A549 (cell line): ENCODE results near the gene CD80. TPM values are rescaled to one million over a fixed set of nuclear protein-coding genes. Genes with fewer than 3 reads are reported as not detected.

ENCODE experiments used
- ATAC-seq, 2 experiments: fragments of 200-7000 bp in 1 of 2; fragments of >200 bp in 1 of 2; cut with Nextera tagmentation in 1 of 2; cut with Tn5 transposase in 1 of 2; 3 replicates each; pipeline versions ENCODE4 v1.8.0 to v1.9.1; 2018 to 2020; ENCODE audit warnings: mild to moderate bottlenecking in 1 of 2, moderate library complexity in 1 of 2
- CTCF ChIA-PET: fragments of 300-600 bp; sonication (Branson Sonifier 250); formaldehyde crosslinking; extraction: SDS; loops from one replicate; lab custom pipeline; 2021; ENCODE audit warnings: antibody characterized with exemption, inconsistent platforms; lab: Yijun Ruan, JAX
- POLR2A ChIA-PET: fragments of 350-600 bp; formaldehyde crosslinking; extraction: SDS; loops from one replicate; lab custom pipeline; 2021; ENCODE audit warnings: antibody characterized with exemption, inconsistent platforms; lab: Yijun Ruan, JAX
- DNase-seq, 2 experiments: peaks; one replicate each; pipeline versions ENCODE4 v3.0.0 to v3.0.0-alpha.2; 2011 to 2016; ENCODE audit warnings: low read depth in 1 of 2, low spot score in 1 of 2
- FAIRE-seq: peaks from 2 replicates; lab custom pipeline; 2011; peaks lifted over from hg19 to GRCh38; lab: Jason Lieb, UNC
- H3K27ac ChIP-seq, 2 experiments: fragments of >200 bp; sonication (Bioruptor Twin); formaldehyde crosslinking; 3 replicates each; pipeline ENCODE4 v1.5.1; 2016 to 2017
- H3K4me1 ChIP-seq: fragments of >200 bp; sonication (Bioruptor Twin); formaldehyde crosslinking; 3 replicates; pipeline ENCODE4 v1.6.1; 2016
- H3K4me2 ChIP-seq: fragments of >200 bp; sonication (Bioruptor Twin); formaldehyde crosslinking; 3 replicates; pipeline ENCODE4 v1.6.1; 2016
- H3K4me3 ChIP-seq: fragments of >200 bp; sonication (Bioruptor Twin); formaldehyde crosslinking; 3 replicates; pipeline ENCODE4 v1.5.1; 2016
- H3K9me3 ChIP-seq: fragments of >200 bp; sonication (Bioruptor Twin); formaldehyde crosslinking; 3 replicates; pipeline ENCODE4 v1.6.1; 2016
- BCL3 ChIP-seq: fragments of >200 bp; sonication (Bioruptor Twin); formaldehyde crosslinking; IDR thresholded peaks from 3 replicates; pipeline ENCODE4 v1.6.1; 2016
- CHD4 ChIP-seq: fragments of 200-600 bp; sonication (generic); IDR thresholded peaks from 2 replicates; pipeline ENCODE4 v1.6.1; 2016; ENCODE audit warnings: antibody characterized with exemption, mild to moderate bottlenecking, borderline replicate concordance
- CTCF ChIP-seq: fragments of >200 bp; sonication (Bioruptor Twin); formaldehyde crosslinking; IDR thresholded peaks from 3 replicates; pipeline ENCODE4 v1.5.1; 2016
- EP300 ChIP-seq, 2 experiments: fragments of >200 bp; sonication (Bioruptor Twin); formaldehyde crosslinking; IDR thresholded peaks; 2 replicates in 1 of 2; 3 replicates in 1 of 2; pipeline ENCODE4 v1.6.1; 2016 to 2017
- FOXS1 ChIP-seq: fragments of 250-450 bp; sonication (Bioruptor Pico); IDR thresholded peaks from 2 replicates; pipeline ENCODE4 v1.5.0; 2020; ENCODE audit warnings: mild to moderate bottlenecking, moderate library complexity
- GATA3 ChIP-seq: IDR thresholded peaks from 2 replicates; pipeline ENCODE4 v1.6.1; 2012; ENCODE audit warnings: borderline replicate concordance
- HDAC2 ChIP-seq: fragments of 200-600 bp; sonication (generic); IDR thresholded peaks from 2 replicates; pipeline ENCODE4 v1.6.1; 2016
- HES2 ChIP-seq: fragments of >200 bp; sonication (Bioruptor Twin); formaldehyde crosslinking; IDR thresholded peaks from 2 replicates; pipeline ENCODE4 v1.6.1; 2016
- HMGXB4 ChIP-seq: fragments of 250-450 bp; sonication (Bioruptor Pico); IDR thresholded peaks from 2 replicates; pipeline ENCODE4 v1.5.0; 2021; ENCODE audit warnings: mild to moderate bottlenecking, moderate library complexity, borderline replicate concordance
- HOXB13 ChIP-seq: fragments of 250-450 bp; sonication (Bioruptor Pico); IDR thresholded peaks from 2 replicates; pipeline ENCODE4 v1.5.0; 2020; ENCODE audit warnings: low read depth, mild to moderate bottlenecking, moderate library complexity
- JUN ChIP-seq, 2 experiments: fragments of >200 bp; sonication (Bioruptor Twin); formaldehyde crosslinking; IDR thresholded peaks; 2 replicates in 1 of 2; 3 replicates in 1 of 2; pipeline ENCODE4 v1.6.1; 2016 to 2017
- JUNB ChIP-seq: fragments of >200 bp; sonication (Bioruptor Twin); formaldehyde crosslinking; IDR thresholded peaks from 2 replicates; pipeline ENCODE4 v1.6.1; 2016
- KDM1A ChIP-seq: fragments of 200-600 bp; sonication (generic); IDR thresholded peaks from 2 replicates; pipeline ENCODE4 v1.6.1; 2016; ENCODE audit warnings: low read depth, mild to moderate bottlenecking
- MAFK ChIP-seq: fragments of 450-650 bp; IDR thresholded peaks from 2 replicates; pipeline ENCODE4 v1.6.1; 2014; ENCODE audit not compliant: partially characterized antibody
- MAX ChIP-seq: IDR thresholded peaks from 2 replicates; pipeline ENCODE4 v1.6.1; 2012
- MYC ChIP-seq: IDR thresholded peaks from 2 replicates; pipeline ENCODE4 v1.6.1; 2012; ENCODE audit warnings: mild to moderate bottlenecking, inconsistent platforms, low read length, improper control_type of control experiment, borderline replicate concordance
- NPAS2 ChIP-seq: fragments of 250-450 bp; sonication (Bioruptor Pico); IDR thresholded peaks from 2 replicates; pipeline ENCODE4 v1.8.0; 2022; ENCODE audit warnings: mild to moderate bottlenecking, moderate library complexity, borderline replicate concordance
- PBX3 ChIP-seq: IDR thresholded peaks from 2 replicates; pipeline ENCODE4 v1.6.1; 2012
- PHF8 ChIP-seq: fragments of 200-600 bp; sonication (generic); IDR thresholded peaks from 2 replicates; pipeline ENCODE4 v1.6.1; 2016; ENCODE audit warnings: low read depth, mild to moderate bottlenecking, antibody characterized with exemption, moderate library complexity, borderline replicate concordance
- POLR2A ChIP-seq: IDR thresholded peaks from 2 replicates; pipeline ENCODE4 v1.6.1; 2012; ENCODE audit warnings: mild to moderate bottlenecking, low read length
- RAD21 ChIP-seq, 2 experiments: fragments of >200 bp in 1 of 2; sonication (Bioruptor Twin) in 1 of 2; formaldehyde crosslinking in 1 of 2; IDR thresholded peaks in 1 of 2; conservative IDR thresholded peaks in 1 of 2; 2 replicates in 1 of 2; 3 replicates in 1 of 2; pipeline ENCODE4 v1.6.1; 2012 to 2018; ENCODE audit warnings: inconsistent platforms in 1 of 2
- RNF2 ChIP-seq: fragments of 200-600 bp; sonication (generic); IDR thresholded peaks from 2 replicates; pipeline ENCODE4 v1.6.1; 2016; ENCODE audit warnings: low read depth, mild to moderate bottlenecking, antibody characterized with exemption, moderate library complexity, borderline replicate concordance
- SMC3 ChIP-seq: fragments of >200 bp; sonication (Bioruptor Twin); formaldehyde crosslinking; IDR thresholded peaks from 3 replicates; pipeline ENCODE4 v1.6.1; 2018; ENCODE audit warnings: inconsistent platforms
- SREBF2 ChIP-seq: fragments of 450-650 bp; IDR thresholded peaks from 2 replicates; pipeline ENCODE4 v1.6.1; 2014; ENCODE audit warnings: mild to moderate bottlenecking, moderate library complexity
- TP53 ChIP-seq: fragments of 250-450 bp; sonication (Bioruptor Pico); IDR thresholded peaks from 2 replicates; pipeline ENCODE4 v1.5.0; 2021; ENCODE audit warnings: mild to moderate bottlenecking, moderate library complexity
- USF2 ChIP-seq: fragments of 450-650 bp; IDR thresholded peaks from 2 replicates; pipeline ENCODE4 v1.6.1; 2014; ENCODE audit warnings: antibody characterized with exemption
- ZFP36 ChIP-seq: fragments of 450-650 bp; IDR thresholded peaks from 2 replicates; pipeline ENCODE4 v1.6.1; 2014; ENCODE audit warnings: borderline replicate concordance; ENCODE audit not compliant: partially characterized antibody
- ZNF302 ChIP-seq: fragments of 250-450 bp; sonication (Bioruptor Pico); IDR thresholded peaks from 2 replicates; pipeline ENCODE4 v1.9.0; 2021; ENCODE audit warnings: inconsistent platforms, mild to moderate bottlenecking, moderate library complexity
- ZSCAN20 ChIP-seq: fragments of 250-450 bp; sonication (Bioruptor Pico); IDR thresholded peaks from 2 replicates; pipeline ENCODE4 v1.8.0; 2022; ENCODE audit warnings: mild to moderate bottlenecking, moderate library complexity
- WGBS: methylation state at CpG from one replicate; pipeline ENCODE4 v1.1.6; 2017; ENCODE audit errors: missing lambda C conversion rate; 5-methylcytosine and 5-hydroxymethylcytosine counted together
- polyA plus RNA-seq, 4 experiments: library from polyadenylated mRNA; depleted of rRNA in 3 of 4; stranded (reverse); fragments of >200 nt; fragmentation: RNase III in 1 of 4; extraction: RNeasy Plus Mini Kit Qiagen cat#74134 plus additional on column Dnase treatment in 1 of 4; gene quantifications; 2 replicates in 3 of 4; 3 replicates in 1 of 4; pipeline ENCODE4 v1.2.3, GENCODE V29; 2011 to 2017

CD80 gene
- polyA plus RNA-seq, 2 of the 4 experiments (the other 2 are of a cell fraction) = 0.08 TPM; not detected in 1

GRCh38 chr3:119500265-119500664, 59.1 kb downstream of the CD80 start:
- no peak for DNase-seq
- peaks cover 25% of the 10 kb centered on the region for H3K4me1 ChIP-seq
- no peaks in the 10 kb centered on the region for H3K9me3 ChIP-seq
- no peak overlapping the region for H3K4me3 ChIP-seq
- 89% methylated on average over 4 of the region's 4 CpGs for WGBS
- FAIRE-seq = no peak
- ATAC-seq = no peak
- CTCF ChIA-PET = interaction anchor here (1.1 to 2.5 kb wide), 6 partner anchors 13 to 616 kb away, joined by 3 to 10 read pairs (median 4); partner anchors contain the start of gene TMEM39A
- TF ChIP-seq SMC3 = no peak
- POLR2A ChIA-PET = interaction anchor here (0.8 kb wide), 1 partner anchor 37 kb away, joined by 3 read pairs; the partner anchor contains the start of gene TMEM39A
- H3K27ac ChIP-seq = no peak overlapping the region
- peak overlapping the region; percentile 78 for H3K4me2 ChIP-seq

- ATAC-seq (peak; percentile 99), FAIRE-seq (peak; percentile 32)
- CTCF ChIA-PET = interaction anchor here (1.8 to 2.1 kb wide), 2 partner anchors 29 to 34 kb away, joined by 4 to 10 read pairs; partner anchors contain the start of gene TMEM39A
- peak; percentile 82 for TF ChIP-seq POLR2A
- no peak for TF ChIP-seq HDAC2
- TF ChIP-seq CHD4 = no peak
- TF ChIP-seq GATA3 = no peak; the same call in 1 of the 2 replicates
- TF ChIP-seq CTCF = no peak
- peak; percentile 72; the same call in 1 of the 2 replicates for TF ChIP-seq PHF8
- no peak for TF ChIP-seq PBX3
- no peak for TF ChIP-seq EP300 (IDR thresholded peaks at IDR 0.05)
- no peak for TF ChIP-seq HMGXB4 (CRISPR knock-in tag)
- peak; percentile 82 for TF ChIP-seq MYC
- TF ChIP-seq SREBF2 = no peak
- no peak for TF ChIP-seq ZNF302 (CRISPR knock-in tag)
- TF ChIP-seq KDM1A = no peak
- TF ChIP-seq SMC3 = no peak
- TF ChIP-seq RAD21 (conservative IDR thresholded peaks at IDR 0.05 in 1 of 2, IDR thresholded peaks at IDR 0.05 in 1 of 2) = no peak; a peak in 1 of 5 replicates
- no peak for TF ChIP-seq USF2
- no peak for TF ChIP-seq JUNB
- no peak for TF ChIP-seq ZSCAN20 (CRISPR knock-in tag)
- no peak for TF ChIP-seq ZFP36
- no peak for TF ChIP-seq HOXB13 (CRISPR knock-in tag)
- TF ChIP-seq FOXS1 (CRISPR knock-in tag) = no peak
- TF ChIP-seq BCL3 = peak; percentile 80; the same call in 1 of the 3 replicates
- no peak for TF ChIP-seq MAFK
- no peak for TF ChIP-seq RNF2
- TF ChIP-seq TP53 (CRISPR knock-in tag) = no peak
- no peak for TF ChIP-seq HES2
- peak; percentile 87 to 93; a peak in 4 of 5 replicates for TF ChIP-seq JUN (IDR thresholded peaks at IDR 0.05)
- no peak for TF ChIP-seq NPAS2 (CRISPR knock-in tag)
- TF ChIP-seq MAX = peak; percentile 92
Measured at GRCh38 chr3:119498186-119499011, 61.0 kb downstream of the CD80 start, which contains the start of gene TIMMDC1. Gene TIMMDC1 (plus strand): TSS chr3:119498547. CDS start chr3:119498734, 187 bp downstream.

More at GRCh38 chr3:119498186-119499011, 61.0 kb downstream of the CD80 start, which contains the start of gene TIMMDC1:
- H3K4me2 ChIP-seq = peak within 1 kb of the TSS; percentile 89
- H3K9me3 ChIP-seq = no peaks in the 10 kb centered on the region
- H3K27ac ChIP-seq = peak within 1 kb of the TSS; percentile 88 to 93
- POLR2A ChIA-PET = interaction anchor here (0.6 to 2.8 kb wide), 24 partner anchors 9 to 598 kb away, joined by 3 to 50 read pairs (median 4); partner anchors contain the start of genes ARHGAP31, B4GALT4, COX17 and POGLUT1
- WGBS = 2% methylated on average over 44 of the region's 58 CpGs
- peak within 1 kb of the TSS; percentile 79 for H3K4me3 ChIP-seq
- peaks cover 25% of the 10 kb centered on the region for H3K4me1 ChIP-seq
- peak; percentile 96 to 98 for DNase-seq
